ENCODE data around the gene PAX2.

Gene PAX2

GRCh38 chr10:100776671-100777070 is 31.3 kb downstream of the PAX2 start:
- no CpG with 5 or more reads among the region's 1 CpG for WGBS (ENCODE audit: insufficient coverage, insufficient read length)
- no peak overlapping the region for H3K4me3 ChIP-seq (ENCODE audit: low read length)

GRCh38 chr10:100779329-100779728 is 33.9 kb downstream of the PAX2 start:
- no CpG with 5 or more reads among the region's 9 CpGs for WGBS (ENCODE audit: insufficient coverage, insufficient read length)
- Histone ChIP-seq H3K27me3 (ENCODE audit: control insufficient read depth, insufficient read depth, low read length) (no peaks in the 10 kb centered on the region), H3K4me1 (ENCODE audit: control insufficient read depth, insufficient read depth, low read length) (peaks cover 6% of the 10 kb centered on the region), H3K9me3 (ENCODE audit: control insufficient read depth, insufficient read depth, low read length) (no peaks in the 10 kb centered on the region), H3K27ac (ENCODE audit: low read length) (no peak overlapping the region), H3K36me3 (ENCODE audit: control insufficient read depth, insufficient read depth, low read length) (no peaks in the 10 kb centered on the region), H3K4me3 (ENCODE audit: low read length) (no peak overlapping the region)
- no peak for DNase-seq (ENCODE audit: low read depth, low spot score)

More at GRCh38 chr10:100776671-100777070, 31.3 kb downstream of the PAX2 start:
- DNase-seq (ENCODE audit: low read depth, low spot score) = no peak
- Histone ChIP-seq H3K4me1 (ENCODE audit: control insufficient read depth, insufficient read depth, low read length) (peaks cover 6% of the 10 kb centered on the region), H3K27me3 (ENCODE audit: control insufficient read depth, insufficient read depth, low read length) (no peaks in the 10 kb centered on the region), H3K27ac (ENCODE audit: low read length) (no peak overlapping the region), H3K36me3 (ENCODE audit: control insufficient read depth, insufficient read depth, low read length) (no peaks in the 10 kb centered on the region), H3K9me3 (ENCODE audit: control insufficient read depth, insufficient read depth, low read length) (no peaks in the 10 kb centered on the region)

GRCh38 chr10:100780324-100780723 is 34.9 kb downstream of the PAX2 start:
- Histone ChIP-seq H3K36me3 (ENCODE audit: control insufficient read depth, insufficient read depth, low read length) (no peaks in the 10 kb centered on the region), H3K27me3 (ENCODE audit: control insufficient read depth, insufficient read depth, low read length) (no peaks in the 10 kb centered on the region), H3K9me3 (ENCODE audit: control insufficient read depth, insufficient read depth, low read length) (no peaks in the 10 kb centered on the region), H3K27ac (ENCODE audit: low read length) (no peak overlapping the region), H3K4me3 (ENCODE audit: low read length) (no peak overlapping the region), H3K4me1 (ENCODE audit: control insufficient read depth, insufficient read depth, low read length) (peaks cover 6% of the 10 kb centered on the region)
- no CpG with 5 or more reads among the region's 2 CpGs for WGBS (ENCODE audit: insufficient coverage, insufficient read length)
- DNase-seq (ENCODE audit: low read depth, low spot score) = no peak

GRCh38 chr10:100781145-100781665 is 35.8 kb downstream of the PAX2 start:
- Histone ChIP-seq H3K27ac (ENCODE audit: low read length) (no peak overlapping the region), H3K36me3 (ENCODE audit: control insufficient read depth, insufficient read depth, low read length) (no peaks in the 10 kb centered on the region), H3K4me3 (ENCODE audit: low read length) (no peak overlapping the region), H3K27me3 (ENCODE audit: control insufficient read depth, insufficient read depth, low read length) (no peaks in the 10 kb centered on the region), H3K9me3 (ENCODE audit: control insufficient read depth, insufficient read depth, low read length) (no peaks in the 10 kb centered on the region), H3K4me1 (ENCODE audit: control insufficient read depth, insufficient read depth, low read length) (peaks cover 4% of the 10 kb centered on the region)
- no CpG with 5 or more reads among the region's 11 CpGs for WGBS (ENCODE audit: insufficient coverage, insufficient read length)
- no peak for DNase-seq (ENCODE audit: low read depth, low spot score)

GRCh38 chr10:100782461-100783244 is 37.3 kb downstream of the PAX2 start:
- H3K4me3 ChIP-seq (ENCODE audit: low read length) = no peak overlapping the region
- no peaks in the 10 kb centered on the region for H3K9me3 ChIP-seq (ENCODE audit: control insufficient read depth, insufficient read depth, low read length)
- H3K27me3 ChIP-seq (ENCODE audit: control insufficient read depth, insufficient read depth, low read length) = no peaks in the 10 kb centered on the region
- no peak for DNase-seq (ENCODE audit: low read depth, low spot score)
- H3K27ac ChIP-seq (ENCODE audit: low read length) = no peak overlapping the region
- no CpG with 5 or more reads among the region's 13 CpGs for WGBS (ENCODE audit: insufficient coverage, insufficient read length)
- no peaks in the 10 kb centered on the region for H3K36me3 ChIP-seq (ENCODE audit: control insufficient read depth, insufficient read depth, low read length)
- H3K4me1 ChIP-seq (ENCODE audit: control insufficient read depth, insufficient read depth, low read length) = peaks cover 3% of the 10 kb centered on the region

- H3K36me3 ChIP-seq (ENCODE audit: control insufficient read depth, insufficient read depth, low read length) = no peaks in the 10 kb centered on the region
- no peaks in the 10 kb centered on the region for H3K9me3 ChIP-seq (ENCODE audit: control insufficient read depth, insufficient read depth, low read length)
- H3K4me1 ChIP-seq (ENCODE audit: control insufficient read depth, insufficient read depth, low read length) = peaks cover 10% of the 10 kb centered on the region
- WGBS (ENCODE audit: insufficient coverage, insufficient read length) = no CpG with 5 or more reads among the region's 3 CpGs
- H3K27ac ChIP-seq (ENCODE audit: low read length) = no peak overlapping the region
- H3K4me3 ChIP-seq (ENCODE audit: low read length) = no peak overlapping the region
- no peaks in the 10 kb centered on the region for H3K27me3 ChIP-seq (ENCODE audit: control insufficient read depth, insufficient read depth, low read length)
- no peak for DNase-seq (ENCODE audit: low read depth, low spot score)
Measured at GRCh38 chr10:100784126-100784525, 38.7 kb downstream of the PAX2 start.

GRCh38 chr10:100786591-100786990 is 41.2 kb downstream of the PAX2 start:
- Histone ChIP-seq H3K36me3 (ENCODE audit: control insufficient read depth, insufficient read depth, low read length) (no peaks in the 10 kb centered on the region), H3K27ac (ENCODE audit: low read length) (no peak overlapping the region), H3K4me1 (ENCODE audit: control insufficient read depth, insufficient read depth, low read length) (peaks cover 9% of the 10 kb centered on the region), H3K27me3 (ENCODE audit: control insufficient read depth, insufficient read depth, low read length) (no peaks in the 10 kb centered on the region), H3K4me3 (ENCODE audit: low read length) (no peak overlapping the region), H3K9me3 (ENCODE audit: control insufficient read depth, insufficient read depth, low read length) (no peaks in the 10 kb centered on the region)
- no peak for DNase-seq (ENCODE audit: low read depth, low spot score)
- WGBS (ENCODE audit: insufficient coverage, insufficient read length) = no CpG with 5 or more reads among the region's 6 CpGs

- H3K36me3 ChIP-seq (ENCODE audit: control insufficient read depth, insufficient read depth, low read length) = no peaks in the 10 kb centered on the region
- DNase-seq (ENCODE audit: low read depth, low spot score) = no peak
- H3K4me1 ChIP-seq (ENCODE audit: control insufficient read depth, insufficient read depth, low read length) = peaks cover 10% of the 10 kb centered on the region
- H3K9me3 ChIP-seq (ENCODE audit: control insufficient read depth, insufficient read depth, low read length) = no peaks in the 10 kb centered on the region
- no peak overlapping the region for H3K27ac ChIP-seq (ENCODE audit: low read length)
- WGBS (ENCODE audit: insufficient coverage, insufficient read length) = no CpG with 5 or more reads among the region's 18 CpGs
- H3K27me3 ChIP-seq (ENCODE audit: control insufficient read depth, insufficient read depth, low read length) = no peaks in the 10 kb centered on the region
- H3K4me3 ChIP-seq (ENCODE audit: low read length) = no peak overlapping the region
Measured at GRCh38 chr10:100788002-100788903, 42.9 kb downstream of the PAX2 start.

GRCh38 chr10:100790761-100791208 is 45.4 kb downstream of the PAX2 start:
- H3K9me3 ChIP-seq (ENCODE audit: control insufficient read depth, insufficient read depth, low read length) = no peaks in the 10 kb centered on the region
- peaks cover 11% of the 10 kb centered on the region for H3K4me1 ChIP-seq (ENCODE audit: control insufficient read depth, insufficient read depth, low read length)
- H3K27me3 ChIP-seq (ENCODE audit: control insufficient read depth, insufficient read depth, low read length) = no peaks in the 10 kb centered on the region
- no CpG with 5 or more reads among the region's 7 CpGs for WGBS (ENCODE audit: insufficient coverage, insufficient read length)
- DNase-seq (ENCODE audit: low read depth, low spot score) = no peak
- no peak overlapping the region for H3K27ac ChIP-seq (ENCODE audit: low read length)
- H3K36me3 ChIP-seq (ENCODE audit: control insufficient read depth, insufficient read depth, low read length) = no peaks in the 10 kb centered on the region
- no peak overlapping the region for H3K4me3 ChIP-seq (ENCODE audit: low read length)

- Histone ChIP-seq H3K4me1 (ENCODE audit: control insufficient read depth, insufficient read depth, low read length) (peaks cover 11% of the 10 kb centered on the region), H3K27me3 (ENCODE audit: control insufficient read depth, insufficient read depth, low read length) (no peaks in the 10 kb centered on the region), H3K27ac (ENCODE audit: low read length) (no peak overlapping the region), H3K9me3 (ENCODE audit: control insufficient read depth, insufficient read depth, low read length) (no peaks in the 10 kb centered on the region), H3K36me3 (ENCODE audit: control insufficient read depth, insufficient read depth, low read length) (no peaks in the 10 kb centered on the region), H3K4me3 (ENCODE audit: low read length) (no peak overlapping the region)
- no CpG with 5 or more reads among the region's 8 CpGs for WGBS (ENCODE audit: insufficient coverage, insufficient read length)
- DNase-seq (ENCODE audit: low read depth, low spot score) = no peak
Measured at GRCh38 chr10:100791369-100792058, 46.1 kb downstream of the PAX2 start.

All from iPS DF 6.9 (cell line).